Central memory CD8-positive, alpha-beta T cell (primary cell): Measurements from ENCODE around the gene C1R.
"Not testable (repeated sequence)": the region's sequence is repeated elsewhere in the genome, so short reads cannot be mapped to it uniquely, and the experiment has no call there.

Experiments used
- ATAC-seq: fragments of 150-1000 bp; cut with Tn5 transposase; replicated peaks from 2 replicates; pipeline ENCODE4 v1.10.0; 2022; ENCODE audit warnings: mild to moderate bottlenecking, moderate FRiP score, moderate number of reproducible peaks; ENCODE audit not compliant: poor library complexity, severe bottlenecking; ENCODE audit errors: extremely low read depth
- DNase-seq, 2 donors: peaks; one replicate each; pipeline ENCODE4 v3.0.0; 2021; ENCODE audit warnings: low spot score in 2 of 2
- H3K27ac Mint-ChIP-seq: one replicate; pipeline ENCODE4 v1.8.0; 2022; ENCODE audit warnings: low read depth, mild to moderate bottlenecking, moderate library complexity, mixed read lengths
- H3K27me3 Mint-ChIP-seq: one replicate; pipeline ENCODE4 v1.8.0; 2022; ENCODE audit warnings: mixed read lengths
- H3K36me3 Mint-ChIP-seq: one replicate; pipeline ENCODE4 v1.8.0; 2022; ENCODE audit warnings: mild to moderate bottlenecking, moderate library complexity, mixed read lengths; ENCODE audit not compliant: insufficient read depth
- H3K4me1 Mint-ChIP-seq: one replicate; pipeline ENCODE4 v1.8.0; 2022; ENCODE audit warnings: mixed read lengths
- H3K4me3 Mint-ChIP-seq: one replicate; pipeline ENCODE4 v1.8.0; 2022; ENCODE audit warnings: mild to moderate bottlenecking, moderate library complexity, mixed read lengths
- H3K9me3 Mint-ChIP-seq: one replicate; pipeline ENCODE4 v1.8.0; 2022; ENCODE audit warnings: mixed read lengths

The C1R gene

GRCh38 chr12:7054925-7055324 lies 37.3 kb downstream of the C1R start:
- no peaks in the 10 kb centered on the region for H3K9me3 Mint-ChIP-seq
- no peaks in the 10 kb centered on the region for H3K36me3 Mint-ChIP-seq
- no peaks in the 10 kb centered on the region for H3K4me1 Mint-ChIP-seq
- ATAC-seq (no peak), DNase-seq (no peak)
- no peak overlapping the region for H3K27ac Mint-ChIP-seq
- H3K4me3 Mint-ChIP-seq: no peak overlapping the region
- peaks cover 72% of the 10 kb centered on the region for H3K27me3 Mint-ChIP-seq

GRCh38 chr12:7049973-7050372 lies 42.3 kb downstream of the C1R start:
- not testable (repeated sequence) for H3K9me3 Mint-ChIP-seq, H3K36me3 Mint-ChIP-seq, DNase-seq, ATAC-seq, H3K4me1 Mint-ChIP-seq, H3K4me3 Mint-ChIP-seq, H3K27ac Mint-ChIP-seq
- peaks cover 23% of the 10 kb centered on the region for H3K27me3 Mint-ChIP-seq

- DNase-seq, H3K36me3 Mint-ChIP-seq, ATAC-seq, H3K9me3 Mint-ChIP-seq, H3K4me3 Mint-ChIP-seq, H3K27ac Mint-ChIP-seq, H3K4me1 Mint-ChIP-seq: not testable (repeated sequence)
- peaks cover 19% of the 10 kb centered on the region for H3K27me3 Mint-ChIP-seq
Observed at GRCh38 chr12:7049445-7049951, 42.7 kb downstream of the C1R start.

- no peaks in the 10 kb centered on the region for H3K4me1 Mint-ChIP-seq
- H3K36me3 Mint-ChIP-seq: no peaks in the 10 kb centered on the region
- H3K27ac Mint-ChIP-seq: no peak overlapping the region
- ATAC-seq (no peak), DNase-seq (no peak)
- H3K27me3 Mint-ChIP-seq: no peaks in the 10 kb centered on the region
- no peak overlapping the region for H3K4me3 Mint-ChIP-seq
- no peaks in the 10 kb centered on the region for H3K9me3 Mint-ChIP-seq
Observed at GRCh38 chr12:7047306-7047705, 44.9 kb downstream of the C1R start.

- H3K27me3 Mint-ChIP-seq: no peaks in the 10 kb centered on the region
Observed at GRCh38 chr12:7046383-7047105, 45.7 kb downstream of the C1R start.

GRCh38 chr12:7045913-7046312 lies 46.3 kb downstream of the C1R start:
- ATAC-seq (no peak), DNase-seq (no peak)
- H3K4me3 Mint-ChIP-seq: no peak overlapping the region
- H3K27ac Mint-ChIP-seq: no peak overlapping the region
- no peaks in the 10 kb centered on the region for H3K9me3 Mint-ChIP-seq
- no peaks in the 10 kb centered on the region for H3K27me3 Mint-ChIP-seq
- H3K36me3 Mint-ChIP-seq: no peaks in the 10 kb centered on the region
- H3K4me1 Mint-ChIP-seq: no peaks in the 10 kb centered on the region

More at GRCh38 chr12:7046383-7047105, 45.7 kb downstream of the C1R start:
- ATAC-seq: no peak
- H3K4me1 Mint-ChIP-seq: no peaks in the 10 kb centered on the region
- no peaks in the 10 kb centered on the region for H3K9me3 Mint-ChIP-seq
- H3K4me3 Mint-ChIP-seq: no peak overlapping the region
- DNase-seq: no peak
- H3K27ac Mint-ChIP-seq: no peak overlapping the region
- H3K36me3 Mint-ChIP-seq: no peaks in the 10 kb centered on the region

- H3K4me1 Mint-ChIP-seq: no peaks in the 10 kb centered on the region
- no peaks in the 10 kb centered on the region for H3K9me3 Mint-ChIP-seq
- no peak overlapping the region for H3K4me3 Mint-ChIP-seq
- no peak for DNase-seq
- H3K27ac Mint-ChIP-seq: no peak overlapping the region
- ATAC-seq: no peak
- H3K36me3 Mint-ChIP-seq: peaks cover 2% of the 10 kb centered on the region
- H3K27me3 Mint-ChIP-seq: no peaks in the 10 kb centered on the region
Observed at GRCh38 chr12:7042842-7043241, 49.4 kb downstream of the C1R start.

GRCh38 chr12:7039403-7039802 lies 52.8 kb downstream of the C1R start:
- Mint-ChIP-seq H3K4me3 (no peak overlapping the region), H3K27ac (no peak overlapping the region), H3K4me1 (peaks cover 6% of the 10 kb centered on the region), H3K36me3 (peaks cover 2% of the 10 kb centered on the region), H3K9me3 (no peaks in the 10 kb centered on the region), H3K27me3 (no peaks in the 10 kb centered on the region)
- ATAC-seq: no peak
- no peak for DNase-seq

GRCh38 chr12:7038591-7038990 lies 53.7 kb downstream of the C1R start:
- Mint-ChIP-seq H3K36me3 (peaks cover 2% of the 10 kb centered on the region), H3K9me3 (no peaks in the 10 kb centered on the region), H3K27ac (no peak overlapping the region), H3K4me3 (no peak overlapping the region), H3K27me3 (no peaks in the 10 kb centered on the region), H3K4me1 (peaks cover 6% of the 10 kb centered on the region)
- DNase-seq (no peak), ATAC-seq (no peak)

- not testable (repeated sequence) for DNase-seq, H3K36me3 Mint-ChIP-seq, H3K4me3 Mint-ChIP-seq, H3K9me3 Mint-ChIP-seq, H3K27ac Mint-ChIP-seq, H3K27me3 Mint-ChIP-seq, H3K4me1 Mint-ChIP-seq, ATAC-seq
Observed at GRCh38 chr12:7037411-7037810, 54.8 kb downstream of the C1R start.

GRCh38 chr12:7035463-7035862 lies 56.8 kb downstream of the C1R start:
- ATAC-seq (no peak), DNase-seq (no peak)
- no peaks in the 10 kb centered on the region for H3K27me3 Mint-ChIP-seq
- peaks cover 2% of the 10 kb centered on the region for H3K36me3 Mint-ChIP-seq
- H3K9me3 Mint-ChIP-seq: no peaks in the 10 kb centered on the region
- no peak overlapping the region for H3K4me3 Mint-ChIP-seq
- H3K4me1 Mint-ChIP-seq: peaks cover 6% of the 10 kb centered on the region
- no peak overlapping the region for H3K27ac Mint-ChIP-seq

- H3K9me3 Mint-ChIP-seq: no peaks in the 10 kb centered on the region
- ATAC-seq (no peak), DNase-seq (no peak)
- H3K36me3 Mint-ChIP-seq: peaks cover 2% of the 10 kb centered on the region
- H3K27ac Mint-ChIP-seq: no peak overlapping the region
- H3K4me3 Mint-ChIP-seq: no peak overlapping the region
- H3K27me3 Mint-ChIP-seq: no peaks in the 10 kb centered on the region
- peaks cover 6% of the 10 kb centered on the region for H3K4me1 Mint-ChIP-seq
Observed at GRCh38 chr12:7034464-7034863, 57.8 kb downstream of the C1R start.

GRCh38 chr12:7032990-7033389 lies 59.3 kb downstream of the C1R start:
- Mint-ChIP-seq H3K27ac (no peak overlapping the region), H3K27me3 (no peaks in the 10 kb centered on the region), H3K36me3 (no peaks in the 10 kb centered on the region)

More at GRCh38 chr12:7032990-7033389, 59.3 kb downstream of the C1R start:
- DNase-seq (no peak), ATAC-seq (no peak)
- Mint-ChIP-seq H3K9me3 (no peaks in the 10 kb centered on the region), H3K4me1 (peaks cover 6% of the 10 kb centered on the region), H3K4me3 (no peak overlapping the region)
